GM23338 (cell line): ENCODE measurements around the gene CCIN.

Experiments used
- CREB1 ChIP-seq: fragments of 250-450 bp; sonication (Bioruptor Pico); IDR thresholded peaks from 2 replicates; pipeline ENCODE4 v1.5.0; 2020; ENCODE audit warnings: low read depth, mild to moderate bottlenecking, moderate library complexity
- EZH2 ChIP-seq: fragments of 200-600 bp; sonication (generic); IDR thresholded peaks from one replicate; pipeline ENCODE4 v1.8.0; 2017; ENCODE audit warnings: antibody characterized with exemption, mild to moderate bottlenecking, low read depth; ENCODE audit not compliant: unreplicated experiment
- EZH2phosphoT487 ChIP-seq: fragments of 200-600 bp; sonication (generic); IDR thresholded peaks from one replicate; pipeline ENCODE4 v1.8.1; 2018; ENCODE audit warnings: antibody characterized with exemption; ENCODE audit not compliant: unreplicated experiment
- NANOG ChIP-seq: IDR thresholded peaks from 2 replicates; pipeline ENCODE4 v1.6.1; 2016; ENCODE audit warnings: antibody characterized with exemption, borderline replicate concordance
- POLR2AphosphoS5 ChIP-seq: IDR thresholded peaks from 2 replicates; pipeline ENCODE4 v1.6.1; 2016; ENCODE audit warnings: antibody characterized with exemption, low read depth
- STAT1 ChIP-seq: IDR thresholded peaks from one replicate; pipeline ENCODE4 v1.6.1; 2016; ENCODE audit warnings: antibody characterized with exemption; ENCODE audit not compliant: unreplicated experiment
- TF ChIP-seq, protein P1 (sequence below), 2 experiments: fragments of 200-600 bp in 1 of 2; sonication (generic) in 1 of 2; conservative IDR thresholded peaks; 2 replicates each; pipeline versions ENCODE4 v1.5.1 to v1.6.1; 2016 to 2017; ENCODE audit warnings: antibody characterized with exemption in 2 of 2, low read depth in 2 of 2, mild to moderate bottlenecking in 2 of 2, moderate library complexity in 1 of 2
- TF ChIP-seq, protein P2 (sequence below): IDR thresholded peaks from one replicate; pipeline ENCODE4 v1.6.1; 2018; ENCODE audit warnings: antibody characterized with exemption; ENCODE audit not compliant: unreplicated experiment

DNA sequence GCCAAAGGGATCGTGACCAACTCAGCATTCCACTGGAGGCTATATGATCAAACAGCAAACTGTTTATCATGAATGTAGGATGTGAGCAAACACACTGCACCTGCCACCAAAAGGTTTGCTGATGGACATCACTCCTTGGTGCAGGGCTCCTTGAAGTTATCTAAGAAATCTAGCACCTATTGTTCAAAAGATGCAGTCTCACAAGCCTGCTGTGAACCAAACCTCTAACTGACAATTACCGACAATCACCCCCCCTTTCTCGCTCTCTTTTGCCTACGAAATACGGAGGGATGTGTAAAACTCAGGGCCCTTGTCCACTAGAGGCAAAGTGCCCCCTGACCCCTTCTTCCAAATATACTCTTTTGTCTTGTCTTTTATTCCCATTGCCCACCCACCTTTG, 19.0 kb downstream of the CCIN start:
- TF ChIP-seq CREB1 (CRISPR knock-in tag) (no peak), POLR2AphosphoS5 (no peak), EZH2 (no peak), EZH2phosphoT487 (no peak), NANOG (no peak), STAT1 (no peak)
- TF ChIP-seq, protein P1, sequence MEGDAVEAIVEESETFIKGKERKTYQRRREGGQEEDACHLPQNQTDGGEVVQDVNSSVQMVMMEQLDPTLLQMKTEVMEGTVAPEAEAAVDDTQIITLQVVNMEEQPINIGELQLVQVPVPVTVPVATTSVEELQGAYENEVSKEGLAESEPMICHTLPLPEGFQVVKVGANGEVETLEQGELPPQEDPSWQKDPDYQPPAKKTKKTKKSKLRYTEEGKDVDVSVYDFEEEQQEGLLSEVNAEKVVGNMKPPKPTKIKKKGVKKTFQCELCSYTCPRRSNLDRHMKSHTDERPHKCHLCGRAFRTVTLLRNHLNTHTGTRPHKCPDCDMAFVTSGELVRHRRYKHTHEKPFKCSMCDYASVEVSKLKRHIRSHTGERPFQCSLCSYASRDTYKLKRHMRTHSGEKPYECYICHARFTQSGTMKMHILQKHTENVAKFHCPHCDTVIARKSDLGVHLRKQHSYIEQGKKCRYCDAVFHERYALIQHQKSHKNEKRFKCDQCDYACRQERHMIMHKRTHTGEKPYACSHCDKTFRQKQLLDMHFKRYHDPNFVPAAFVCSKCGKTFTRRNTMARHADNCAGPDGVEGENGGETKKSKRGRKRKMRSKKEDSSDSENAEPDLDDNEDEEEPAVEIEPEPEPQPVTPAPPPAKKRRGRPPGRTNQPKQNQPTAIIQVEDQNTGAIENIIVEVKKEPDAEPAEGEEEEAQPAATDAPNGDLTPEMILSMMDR (conservative IDR thresholded peaks at IDR 0.05; ENCODE audit: low read depth in 2 of 2), result no peak
- TF ChIP-seq, protein P2, sequence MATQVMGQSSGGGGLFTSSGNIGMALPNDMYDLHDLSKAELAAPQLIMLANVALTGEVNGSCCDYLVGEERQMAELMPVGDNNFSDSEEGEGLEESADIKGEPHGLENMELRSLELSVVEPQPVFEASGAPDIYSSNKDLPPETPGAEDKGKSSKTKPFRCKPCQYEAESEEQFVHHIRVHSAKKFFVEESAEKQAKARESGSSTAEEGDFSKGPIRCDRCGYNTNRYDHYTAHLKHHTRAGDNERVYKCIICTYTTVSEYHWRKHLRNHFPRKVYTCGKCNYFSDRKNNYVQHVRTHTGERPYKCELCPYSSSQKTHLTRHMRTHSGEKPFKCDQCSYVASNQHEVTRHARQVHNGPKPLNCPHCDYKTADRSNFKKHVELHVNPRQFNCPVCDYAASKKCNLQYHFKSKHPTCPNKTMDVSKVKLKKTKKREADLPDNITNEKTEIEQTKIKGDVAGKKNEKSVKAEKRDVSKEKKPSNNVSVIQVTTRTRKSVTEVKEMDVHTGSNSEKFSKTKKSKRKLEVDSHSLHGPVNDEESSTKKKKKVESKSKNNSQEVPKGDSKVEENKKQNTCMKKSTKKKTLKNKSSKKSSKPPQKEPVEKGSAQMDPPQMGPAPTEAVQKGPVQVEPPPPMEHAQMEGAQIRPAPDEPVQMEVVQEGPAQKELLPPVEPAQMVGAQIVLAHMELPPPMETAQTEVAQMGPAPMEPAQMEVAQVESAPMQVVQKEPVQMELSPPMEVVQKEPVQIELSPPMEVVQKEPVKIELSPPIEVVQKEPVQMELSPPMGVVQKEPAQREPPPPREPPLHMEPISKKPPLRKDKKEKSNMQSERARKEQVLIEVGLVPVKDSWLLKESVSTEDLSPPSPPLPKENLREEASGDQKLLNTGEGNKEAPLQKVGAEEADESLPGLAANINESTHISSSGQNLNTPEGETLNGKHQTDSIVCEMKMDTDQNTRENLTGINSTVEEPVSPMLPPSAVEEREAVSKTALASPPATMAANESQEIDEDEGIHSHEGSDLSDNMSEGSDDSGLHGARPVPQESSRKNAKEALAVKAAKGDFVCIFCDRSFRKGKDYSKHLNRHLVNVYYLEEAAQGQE, result no peak
